ENCODE data around the gene TXNDC11. TPM values are rescaled to one million over a fixed set of nuclear protein-coding genes. Genes with fewer than 3 reads are reported as not detected.

Gene TXNDC11
- total RNA-seq, 1 donor from 2014 or later: 36.1 TPM

DNA sequence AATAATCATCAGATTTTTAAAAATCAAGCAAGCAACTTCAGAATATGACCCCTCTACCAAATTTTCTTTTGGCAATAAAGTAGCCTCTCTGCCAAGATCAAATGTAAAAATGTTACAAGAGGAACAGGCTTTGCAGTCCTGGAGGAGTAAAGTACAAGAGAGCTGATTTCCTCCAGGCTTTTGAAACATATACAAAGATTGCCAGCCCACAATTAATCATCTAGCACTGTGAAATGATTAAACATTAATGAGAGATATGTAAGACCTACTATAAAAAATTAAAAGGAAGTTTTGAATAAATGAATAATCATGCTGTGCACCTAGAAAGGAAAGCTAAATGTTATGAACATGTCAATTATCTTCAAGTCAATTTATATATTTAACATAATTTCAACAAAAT, 26.3 kb downstream of the TXNDC11 start:
- H3K36me3 ChIP-seq (ENCODE audit: control insufficient read depth, insufficient read depth, low read length): no peaks in the 10 kb centered on the region

DNA sequence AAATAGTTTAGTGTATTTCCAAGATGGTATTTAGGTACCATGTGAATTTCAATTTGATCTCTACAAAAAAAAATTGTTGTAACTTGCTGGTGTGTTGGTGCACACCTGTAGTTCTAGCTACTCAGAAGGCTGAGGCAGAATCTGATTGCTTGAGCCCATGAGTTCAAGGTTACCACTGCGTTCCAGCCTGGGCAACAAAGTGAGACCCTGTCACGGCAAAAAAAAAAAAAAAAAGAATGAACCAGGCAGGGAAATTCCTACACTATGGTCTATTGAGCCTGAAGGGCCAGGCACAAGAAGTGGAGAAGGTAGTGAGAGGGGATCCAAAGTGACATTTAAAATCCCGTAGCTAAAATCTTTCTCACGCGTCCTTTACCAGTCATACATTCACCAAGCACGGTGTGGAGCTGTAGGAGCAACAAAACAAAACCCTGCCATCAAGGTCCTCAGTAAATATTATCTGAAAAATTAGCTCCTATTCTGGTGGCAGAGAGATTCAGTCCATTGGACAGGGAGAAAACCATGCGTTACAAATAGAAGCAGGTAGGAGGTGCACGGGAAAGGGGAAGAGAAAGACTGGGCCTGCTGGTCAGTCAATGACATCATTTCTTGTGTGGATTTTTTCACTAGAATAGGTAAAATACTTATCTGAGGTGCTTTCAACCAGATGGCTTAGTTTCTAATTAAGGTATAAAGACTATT, 27.3 kb downstream of the TXNDC11 start:
- Histone ChIP-seq H3K36me3 (ENCODE audit: control insufficient read depth, insufficient read depth, low read length) (no peaks in the 10 kb centered on the region), H3K4me3 (ENCODE audit: low read depth, low read length) (no peak overlapping the region), H3K27me3 (ENCODE audit: control insufficient read depth, insufficient read depth, low read length) (no peaks in the 10 kb centered on the region)
- DNase-seq (ENCODE audit: low read depth): no peak
- TF ChIP-seq, protein P1, sequence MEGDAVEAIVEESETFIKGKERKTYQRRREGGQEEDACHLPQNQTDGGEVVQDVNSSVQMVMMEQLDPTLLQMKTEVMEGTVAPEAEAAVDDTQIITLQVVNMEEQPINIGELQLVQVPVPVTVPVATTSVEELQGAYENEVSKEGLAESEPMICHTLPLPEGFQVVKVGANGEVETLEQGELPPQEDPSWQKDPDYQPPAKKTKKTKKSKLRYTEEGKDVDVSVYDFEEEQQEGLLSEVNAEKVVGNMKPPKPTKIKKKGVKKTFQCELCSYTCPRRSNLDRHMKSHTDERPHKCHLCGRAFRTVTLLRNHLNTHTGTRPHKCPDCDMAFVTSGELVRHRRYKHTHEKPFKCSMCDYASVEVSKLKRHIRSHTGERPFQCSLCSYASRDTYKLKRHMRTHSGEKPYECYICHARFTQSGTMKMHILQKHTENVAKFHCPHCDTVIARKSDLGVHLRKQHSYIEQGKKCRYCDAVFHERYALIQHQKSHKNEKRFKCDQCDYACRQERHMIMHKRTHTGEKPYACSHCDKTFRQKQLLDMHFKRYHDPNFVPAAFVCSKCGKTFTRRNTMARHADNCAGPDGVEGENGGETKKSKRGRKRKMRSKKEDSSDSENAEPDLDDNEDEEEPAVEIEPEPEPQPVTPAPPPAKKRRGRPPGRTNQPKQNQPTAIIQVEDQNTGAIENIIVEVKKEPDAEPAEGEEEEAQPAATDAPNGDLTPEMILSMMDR (IDR thresholded peaks at IDR 0.05; ENCODE audit: insufficient read depth, low read length, poor library complexity, severe bottlenecking): no peak

More for the DNA sequence above, 26.3 kb downstream of the TXNDC11 start:
- Histone ChIP-seq H3K27me3 (ENCODE audit: control insufficient read depth, insufficient read depth, low read length) (no peaks in the 10 kb centered on the region), H3K4me3 (ENCODE audit: low read depth, low read length) (no peak overlapping the region)
- no peak for DNase-seq (ENCODE audit: low read depth)
- TF ChIP-seq, protein P1 (IDR thresholded peaks at IDR 0.05; ENCODE audit: insufficient read depth, low read length, poor library complexity, severe bottlenecking): no peak

DNA sequence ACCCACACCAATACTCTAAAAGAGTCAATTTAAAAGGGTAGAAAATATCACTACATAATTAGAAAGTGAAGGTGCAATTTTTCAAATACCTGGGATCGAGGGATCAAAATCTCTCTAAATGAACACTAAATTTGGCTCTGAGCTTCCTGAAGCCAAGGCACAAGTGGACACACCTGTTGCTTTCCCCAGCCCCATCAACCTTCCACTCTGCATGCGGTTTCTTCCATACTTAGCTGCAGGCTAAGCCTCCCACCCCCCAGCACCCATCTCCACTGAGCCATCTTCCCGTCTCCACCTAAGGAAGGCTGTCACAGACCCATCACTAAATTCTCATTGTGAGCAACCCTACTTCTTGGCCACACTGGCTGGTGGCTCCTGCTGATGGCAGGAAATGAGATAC, 30.5 kb downstream of the TXNDC11 start:
- Histone ChIP-seq H3K27me3 (ENCODE audit: control insufficient read depth, insufficient read depth, low read length) (no peaks in the 10 kb centered on the region), H3K4me3 (ENCODE audit: low read depth, low read length) (no peak overlapping the region), H3K36me3 (ENCODE audit: control insufficient read depth, insufficient read depth, low read length) (no peaks in the 10 kb centered on the region)
- DNase-seq (ENCODE audit: low read depth): no peak
- TF ChIP-seq, protein P1 (IDR thresholded peaks at IDR 0.05; ENCODE audit: insufficient read depth, low read length, poor library complexity, severe bottlenecking): no peak

DNA sequence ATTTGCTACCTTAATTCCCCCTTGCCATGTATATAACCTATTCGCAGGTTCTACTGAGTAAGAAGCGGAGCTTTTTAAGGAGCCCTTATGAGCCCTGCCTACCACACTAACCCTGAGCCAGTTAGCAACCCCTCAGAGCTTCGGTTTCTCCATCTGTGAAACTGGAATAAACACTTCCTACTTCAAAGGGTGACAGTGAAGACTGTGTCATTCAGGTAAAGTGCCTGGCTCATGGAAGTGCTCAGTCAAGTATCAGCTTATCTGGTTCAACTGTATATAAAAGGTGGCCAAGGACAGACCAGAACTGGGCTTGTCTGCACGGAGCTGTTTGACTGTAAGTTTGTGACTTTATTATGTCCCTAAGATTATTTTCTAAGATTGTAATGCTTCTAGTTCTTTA, 31.0 kb downstream of the TXNDC11 start:
- H3K4me3 ChIP-seq (ENCODE audit: low read depth, low read length): no peak overlapping the region
- TF ChIP-seq, protein P1 (IDR thresholded peaks at IDR 0.05; ENCODE audit: insufficient read depth, low read length, poor library complexity, severe bottlenecking): no peak
- no peaks in the 10 kb centered on the region for H3K36me3 ChIP-seq (ENCODE audit: control insufficient read depth, insufficient read depth, low read length)
- no peak for DNase-seq (ENCODE audit: low read depth)
- no peaks in the 10 kb centered on the region for H3K27me3 ChIP-seq (ENCODE audit: control insufficient read depth, insufficient read depth, low read length)

DNA sequence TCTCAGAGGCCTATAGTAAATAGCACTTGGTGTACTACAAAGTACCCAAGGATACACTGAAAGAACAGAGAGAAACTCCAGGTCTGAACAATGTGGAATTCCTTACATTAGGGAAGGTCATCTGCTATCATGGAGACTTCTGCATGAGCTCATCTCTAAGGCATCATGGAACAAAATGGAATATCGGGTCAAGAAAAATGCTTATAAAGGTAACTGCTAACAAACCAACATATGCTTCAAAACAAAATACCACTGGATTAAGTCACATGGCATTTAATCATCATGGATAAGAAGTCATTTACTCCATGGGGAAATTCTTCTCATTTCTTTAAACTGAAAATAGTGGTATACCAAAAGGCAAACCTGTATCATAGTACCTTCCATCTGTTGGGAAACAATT, 34.2 kb downstream of the TXNDC11 start:
- no peak for DNase-seq (ENCODE audit: low read depth)
- TF ChIP-seq, protein P1 (IDR thresholded peaks at IDR 0.05; ENCODE audit: insufficient read depth, low read length, poor library complexity, severe bottlenecking): no peak
- no peak overlapping the region for H3K4me3 ChIP-seq (ENCODE audit: low read depth, low read length)
- H3K36me3 ChIP-seq (ENCODE audit: control insufficient read depth, insufficient read depth, low read length): no peaks in the 10 kb centered on the region
- H3K27me3 ChIP-seq (ENCODE audit: control insufficient read depth, insufficient read depth, low read length): no peaks in the 10 kb centered on the region

DNA sequence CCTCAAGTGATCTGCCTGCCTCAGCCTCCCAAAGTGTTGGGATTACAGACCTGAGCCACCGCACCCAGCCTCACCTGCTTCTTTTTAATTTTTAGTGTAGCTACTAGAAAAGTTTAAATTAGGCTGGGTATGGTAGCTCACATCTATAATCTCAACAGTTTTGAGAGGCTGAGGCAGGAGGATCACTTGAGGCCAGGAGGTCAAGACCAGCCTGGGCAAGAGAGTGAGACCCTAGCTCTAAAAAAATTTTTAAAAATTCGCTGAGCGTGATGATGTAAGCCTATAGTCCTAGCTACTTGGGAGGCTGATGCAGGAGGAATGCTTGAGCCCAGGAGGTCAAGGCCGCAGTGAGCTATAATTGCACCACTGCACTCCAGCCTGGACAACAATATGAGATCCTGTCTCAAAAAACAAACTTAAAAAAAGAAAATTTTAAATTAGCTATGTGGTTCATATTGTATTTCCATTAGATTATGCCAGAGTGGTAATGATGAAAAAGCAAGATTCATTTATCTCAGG, 34.9 kb downstream of the TXNDC11 start:
- no peaks in the 10 kb centered on the region for H3K27me3 ChIP-seq (ENCODE audit: control insufficient read depth, insufficient read depth, low read length)
- no peak for DNase-seq (ENCODE audit: low read depth)
- no peak overlapping the region for H3K4me3 ChIP-seq (ENCODE audit: low read depth, low read length)
- H3K36me3 ChIP-seq (ENCODE audit: control insufficient read depth, insufficient read depth, low read length): no peaks in the 10 kb centered on the region
- TF ChIP-seq, protein P1 (IDR thresholded peaks at IDR 0.05; ENCODE audit: insufficient read depth, low read length, poor library complexity, severe bottlenecking): no peak
